Natural killer cell treated with Interleukin-12 subunit alpha and Interleukin-12 subunit beta and Interleukin-15 and Interleukin-18, amount 100 ng/mL, for 72 hours (primary cell): ENCODE results near the gene PAX5. TPM values are rescaled to one million over a fixed set of nuclear protein-coding genes. Genes with fewer than 3 reads are reported as not detected.

ENCODE experiments used
- ATAC-seq, 2 donors: fragments of 150-1000 bp; cut with Tn5 transposase in 1 of 2; sonication (Bioruptor Pico), chemical (Tn5 transposase) in 1 of 2; 2 replicates each; pipeline ENCODE4 v1.10.0; 2021
- DNase-seq: peaks from one replicate; pipeline ENCODE4 v3.0.0; 2022; ENCODE audit warnings: low spot score
- H3K27ac Mint-ChIP-seq, 2 donors: 1 replicate in 1 of 2; 2 replicates in 1 of 2; pipeline ENCODE4 v1.8.0; 2022; ENCODE audit warnings: mixed read lengths in 2 of 2, mild to moderate bottlenecking in 1 of 2, moderate library complexity in 1 of 2
- H3K27me3 Mint-ChIP-seq, 2 donors: 1 replicate in 1 of 2; 2 replicates in 1 of 2; pipeline ENCODE4 v1.8.0; 2022; ENCODE audit warnings: mixed read lengths in 2 of 2
- H3K36me3 Mint-ChIP-seq: one replicate; pipeline ENCODE4 v1.8.0; 2022; ENCODE audit warnings: mixed read lengths
- H3K4me1 Mint-ChIP-seq, 2 donors: 1 replicate in 1 of 2; 2 replicates in 1 of 2; pipeline ENCODE4 v1.8.0; 2022; ENCODE audit warnings: low read depth in 2 of 2, mixed read lengths in 2 of 2, mild to moderate bottlenecking in 1 of 2
- H3K4me3 Mint-ChIP-seq: one replicate; pipeline ENCODE4 v1.8.0; 2022; ENCODE audit warnings: mixed read lengths
- H3K9me3 Mint-ChIP-seq: 2 replicates; pipeline ENCODE4 v1.8.0; 2022; ENCODE audit warnings: mixed read lengths
- total RNA-seq, 2 donors: library from RNA; stranded (reverse); gene quantifications; one replicate each; pipeline ENCODE4 v1.2.3, GENCODE V29; 2022

Gene PAX5
- total RNA-seq, 2 donors from 2014 or later, result 0.29 to 2.1 TPM

- Mint-ChIP-seq H3K27me3 (peaks cover 0 to 5% of the 10 kb centered on the region in 2 donors), H3K9me3 (no peaks in the 10 kb centered on the region), H3K27ac (no peak overlapping the region), H3K36me3 (no peaks in the 10 kb centered on the region), H3K4me3 (no peak overlapping the region), H3K4me1 (no peaks in the 10 kb centered on the region)
- DNase-seq (no peak), ATAC-seq (peak in 1 of 2 donors; percentile 7)
Measured at GRCh38 chr9:36847781-36848673, 186.0 kb downstream of the PAX5 start.

GRCh38 chr9:36846621-36847020, 187.4 kb downstream of the PAX5 start:
- DNase-seq (no peak), ATAC-seq (no peak)
- Mint-ChIP-seq H3K9me3 (no peaks in the 10 kb centered on the region), H3K27me3 (peaks cover 0 to 5% of the 10 kb centered on the region in 2 donors), H3K27ac (no peak overlapping the region), H3K4me1 (no peaks in the 10 kb centered on the region), H3K4me3 (no peak overlapping the region), H3K36me3 (no peaks in the 10 kb centered on the region)

DNA sequence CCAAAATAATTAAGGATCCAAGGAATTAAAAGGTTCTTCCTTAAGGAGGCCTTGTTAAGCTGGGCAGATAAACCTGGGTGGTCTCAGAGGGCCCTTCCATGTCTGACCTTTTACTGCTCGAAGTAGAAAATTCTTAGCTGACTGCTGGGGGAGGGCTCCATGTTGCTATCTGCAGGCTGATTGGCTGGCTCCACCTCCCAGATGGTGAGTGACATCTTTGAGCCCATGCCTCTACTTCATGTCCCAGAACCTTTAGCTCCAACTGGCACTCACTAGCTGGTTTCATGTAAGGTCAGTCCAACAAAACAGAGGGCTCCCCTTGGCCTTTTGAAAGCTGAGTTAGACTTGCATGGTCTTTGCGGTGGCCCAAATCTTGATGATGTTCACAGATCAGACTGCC, 188.2 kb downstream of the PAX5 start:
- no peak for DNase-seq
- H3K36me3 Mint-ChIP-seq, result no peaks in the 10 kb centered on the region
- ATAC-seq, result no peak
- H3K27ac Mint-ChIP-seq, result no peak overlapping the region
- peaks cover 0 to 5% of the 10 kb centered on the region in 2 donors for H3K27me3 Mint-ChIP-seq
- no peaks in the 10 kb centered on the region for H3K4me1 Mint-ChIP-seq
- no peaks in the 10 kb centered on the region for H3K9me3 Mint-ChIP-seq
- no peak overlapping the region for H3K4me3 Mint-ChIP-seq

GRCh38 chr9:36844961-36845360, 189.1 kb downstream of the PAX5 start:
- Mint-ChIP-seq H3K4me3 (no peak overlapping the region), H3K27ac (no peak overlapping the region), H3K27me3 (peaks cover 0 to 5% of the 10 kb centered on the region in 2 donors), H3K4me1 (no peaks in the 10 kb centered on the region), H3K36me3 (no peaks in the 10 kb centered on the region), H3K9me3 (no peaks in the 10 kb centered on the region)
- DNase-seq (no peak), ATAC-seq (no peak)

DNA sequence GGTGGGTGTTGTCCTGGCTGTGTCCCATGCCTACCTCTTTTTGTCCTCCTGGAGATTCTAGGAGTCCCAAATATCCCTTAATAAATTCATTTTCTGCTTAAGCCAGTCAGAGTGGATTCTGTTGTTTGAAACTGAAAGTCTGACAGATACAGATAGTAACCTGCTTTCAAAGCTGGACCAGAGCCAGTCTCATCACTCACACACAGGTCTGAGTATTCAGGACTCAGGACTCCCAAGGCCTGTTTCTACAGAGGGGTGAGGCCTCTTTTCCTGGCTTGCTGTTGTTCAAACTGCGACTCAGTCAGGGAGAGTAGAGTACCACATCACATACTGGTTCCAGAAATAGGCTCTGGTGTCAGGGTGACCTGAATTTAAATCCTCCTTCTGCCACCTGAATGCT, 190.1 kb downstream of the PAX5 start:
- no peaks in the 10 kb centered on the region for H3K36me3 Mint-ChIP-seq
- H3K9me3 Mint-ChIP-seq, result no peaks in the 10 kb centered on the region
- no peak overlapping the region for H3K4me3 Mint-ChIP-seq
- H3K27ac Mint-ChIP-seq, result no peak overlapping the region
- no peaks in the 10 kb centered on the region for H3K4me1 Mint-ChIP-seq
- ATAC-seq, result no peak
- H3K27me3 Mint-ChIP-seq, result peaks cover 0 to 3% of the 10 kb centered on the region in 2 donors
- no peak for DNase-seq

- Mint-ChIP-seq H3K36me3 (no peaks in the 10 kb centered on the region), H3K27ac (no peak overlapping the region), H3K9me3 (no peaks in the 10 kb centered on the region), H3K4me1 (no peaks in the 10 kb centered on the region), H3K4me3 (no peak overlapping the region), H3K27me3 (peaks cover 0 to 3% of the 10 kb centered on the region in 2 donors)
- DNase-seq (no peak), ATAC-seq (no peak)
Measured at GRCh38 chr9:36842560-36843530, 191.2 kb downstream of the PAX5 start.

GRCh38 chr9:36840898-36841536, 193.1 kb downstream of the PAX5 start:
- H3K36me3 Mint-ChIP-seq, result no peaks in the 10 kb centered on the region
- no peak for ATAC-seq

GRCh38 chr9:36839131-36839885, 194.8 kb downstream of the PAX5 start:
- no peak overlapping the region for H3K4me3 Mint-ChIP-seq
- DNase-seq, result no peak
- no peaks in the 10 kb centered on the region for H3K4me1 Mint-ChIP-seq
- no peaks in the 10 kb centered on the region for H3K36me3 Mint-ChIP-seq
- H3K9me3 Mint-ChIP-seq, result no peaks in the 10 kb centered on the region
- no peak overlapping the region for H3K27ac Mint-ChIP-seq
- no peak for ATAC-seq
- no peaks in the 10 kb centered on the region for H3K27me3 Mint-ChIP-seq

More at GRCh38 chr9:36840898-36841536, 193.1 kb downstream of the PAX5 start:
- no peak for DNase-seq
- Mint-ChIP-seq H3K27me3 (peaks cover 0 to 3% of the 10 kb centered on the region in 2 donors), H3K27ac (no peak overlapping the region), H3K4me3 (no peak overlapping the region), H3K9me3 (no peaks in the 10 kb centered on the region), H3K4me1 (no peaks in the 10 kb centered on the region)

DNA sequence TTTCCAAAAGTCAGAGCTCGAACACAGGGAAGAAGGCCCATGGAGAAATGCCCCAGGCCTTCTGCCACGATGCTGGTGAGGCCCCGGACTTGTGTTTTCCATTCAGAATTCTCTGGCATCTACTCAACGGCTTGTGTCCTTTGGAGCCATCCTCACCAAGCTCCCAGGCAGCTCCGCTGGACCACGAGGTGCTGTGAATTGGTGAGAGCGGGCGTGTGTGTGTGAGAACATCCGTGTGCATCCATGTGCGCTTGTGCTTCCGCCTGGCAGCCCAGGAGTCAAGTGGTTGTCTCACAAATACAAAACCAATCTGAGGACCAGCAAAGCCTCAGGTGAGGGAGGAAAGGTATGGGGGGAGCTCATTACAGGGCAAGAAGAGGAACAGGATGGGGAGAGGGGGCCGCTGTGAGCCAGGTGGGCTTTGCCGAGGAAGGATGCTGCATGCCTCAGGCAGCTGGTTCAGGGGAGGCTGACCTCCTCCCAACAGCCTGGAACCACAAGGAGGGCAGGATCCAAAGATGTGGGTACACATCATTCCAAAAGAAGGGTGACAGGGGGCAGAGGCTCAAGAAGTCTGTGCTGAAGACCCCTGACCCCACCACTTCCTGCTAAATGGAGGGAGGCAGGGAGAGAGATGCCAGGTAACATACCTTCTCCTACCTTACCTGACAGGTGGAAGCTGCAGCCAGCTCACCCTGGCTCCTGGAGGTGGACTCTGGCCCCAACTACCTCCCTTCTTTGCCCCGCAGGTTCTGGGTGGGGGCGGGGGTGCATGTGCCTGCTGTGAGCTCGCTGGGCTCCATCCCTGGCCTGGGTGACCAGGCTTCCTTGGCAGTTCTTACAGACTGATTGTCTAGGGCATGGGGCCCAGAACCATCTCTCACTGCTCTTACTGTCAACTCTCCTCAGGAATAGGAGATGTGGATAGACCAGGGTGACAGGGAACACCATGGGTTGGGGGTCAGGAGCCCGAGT, 196.3 kb downstream of the PAX5 start:
- H3K36me3 Mint-ChIP-seq, result no peaks in the 10 kb centered on the region
- no peak overlapping the region for H3K27ac Mint-ChIP-seq
- H3K4me3 Mint-ChIP-seq, result no peak overlapping the region
- H3K4me1 Mint-ChIP-seq, result no peaks in the 10 kb centered on the region
- no peaks in the 10 kb centered on the region for H3K27me3 Mint-ChIP-seq
- no peak for ATAC-seq
- DNase-seq, result no peak
- H3K9me3 Mint-ChIP-seq, result no peaks in the 10 kb centered on the region

DNA sequence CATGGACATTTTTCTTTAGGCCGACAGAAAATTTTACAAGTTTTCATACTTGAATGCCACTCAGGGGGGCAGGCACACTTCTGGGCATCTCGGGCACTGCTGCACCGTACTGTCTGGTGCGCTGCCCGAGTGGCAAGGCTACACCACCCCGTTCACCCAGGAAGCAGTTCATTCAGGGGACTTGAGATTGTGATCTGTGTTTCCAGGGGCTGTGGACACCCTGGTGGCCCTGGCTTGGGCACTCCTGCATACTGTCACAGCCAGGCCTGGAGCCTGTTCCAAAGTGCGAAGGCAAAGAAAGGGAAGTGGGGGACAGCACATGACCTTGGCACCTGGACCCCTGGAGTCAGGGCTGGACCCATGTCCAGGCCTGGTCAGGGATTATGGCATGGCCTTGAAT, 197.6 kb downstream of the PAX5 start:
- Mint-ChIP-seq H3K4me3 (no peak overlapping the region), H3K4me1 (no peaks in the 10 kb centered on the region), H3K36me3 (no peaks in the 10 kb centered on the region), H3K27me3 (no peaks in the 10 kb centered on the region), H3K9me3 (no peaks in the 10 kb centered on the region), H3K27ac (no peak overlapping the region)
- no peak for DNase-seq
- ATAC-seq, result peak in 1 of 2 donors; percentile 24

DNA sequence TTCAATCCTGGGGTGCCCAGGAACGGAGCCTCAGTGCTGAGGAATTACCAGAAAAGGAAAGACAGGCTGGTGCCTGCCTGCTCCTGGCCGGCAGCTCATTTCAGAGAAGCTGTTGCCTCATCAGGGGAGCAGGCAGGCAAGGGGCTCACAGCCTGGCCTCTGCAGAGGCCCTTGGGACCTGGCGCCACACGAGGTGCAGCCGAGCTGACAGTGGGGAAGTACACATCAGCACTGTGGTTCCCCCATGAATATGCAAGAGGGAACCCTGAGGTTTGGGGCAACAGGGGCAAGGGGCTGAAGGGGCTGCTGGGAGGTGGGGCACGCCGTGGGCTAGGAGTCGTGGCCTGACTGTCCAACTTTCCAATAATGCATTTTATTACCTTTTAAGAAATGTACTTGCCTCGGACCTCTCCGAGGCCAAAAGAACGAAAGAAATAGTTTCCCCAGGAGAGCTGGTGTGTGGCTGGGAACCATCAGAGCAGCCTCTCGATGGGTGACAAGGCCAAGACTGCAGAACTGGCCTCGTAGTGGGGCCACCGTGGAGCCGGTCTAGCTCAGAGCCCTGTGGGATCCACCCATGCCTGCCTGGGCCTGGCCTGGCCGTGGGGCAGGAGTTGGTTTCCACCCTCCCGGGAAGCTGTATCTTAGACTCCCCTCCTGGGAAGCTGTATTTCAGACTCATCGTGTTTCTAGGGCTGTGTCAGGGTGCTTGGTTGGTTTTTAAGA, 198.6 kb downstream of the PAX5 start:
- DNase-seq, result no peak
- no peak for ATAC-seq

DNA sequence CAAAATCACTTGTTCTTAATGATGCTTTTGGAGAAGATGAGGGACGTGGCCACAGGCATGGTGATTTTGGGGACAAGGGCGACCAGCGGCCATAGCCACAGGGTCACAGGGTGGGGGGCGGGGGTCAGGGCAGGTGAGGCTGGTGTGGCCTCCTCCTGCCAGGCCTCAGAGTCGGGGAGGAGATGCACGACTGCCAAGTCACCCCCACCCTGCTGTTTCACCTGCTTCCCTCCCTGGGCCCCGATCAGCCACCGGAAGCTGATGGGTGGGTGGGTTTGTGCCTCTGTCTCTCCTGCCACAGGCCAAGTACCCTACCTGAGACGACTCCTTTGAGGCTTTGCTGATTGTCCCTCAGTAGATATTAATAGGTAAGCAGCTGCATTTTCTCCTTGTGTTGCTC, 199.3 kb downstream of the PAX5 start:
- H3K4me1 Mint-ChIP-seq, result peaks cover 0 to 5% of the 10 kb centered on the region in 2 donors
- no peaks in the 10 kb centered on the region for H3K9me3 Mint-ChIP-seq
- H3K27me3 Mint-ChIP-seq, result peaks cover 0 to 6% of the 10 kb centered on the region in 2 donors
- no peak overlapping the region for H3K27ac Mint-ChIP-seq
- ATAC-seq (no peak), DNase-seq (peak; percentile 40)
- H3K36me3 Mint-ChIP-seq, result no peaks in the 10 kb centered on the region
- H3K4me3 Mint-ChIP-seq, result no peak overlapping the region

More for the DNA sequence above, 198.6 kb downstream of the PAX5 start:
- Mint-ChIP-seq H3K4me1 (peaks cover 0 to 5% of the 10 kb centered on the region in 2 donors), H3K27me3 (peaks cover 0 to 6% of the 10 kb centered on the region in 2 donors), H3K27ac (no peak overlapping the region), H3K4me3 (no peak overlapping the region), H3K9me3 (no peaks in the 10 kb centered on the region), H3K36me3 (no peaks in the 10 kb centered on the region)
